Measurements from ENCODE around the gene TMEM238L. TPM values are rescaled to one million over a fixed set of nuclear protein-coding genes. Genes with fewer than 3 reads are reported as not detected.

The TMEM238L gene
- total and polyA plus RNA-seq, 3 donors from 2014 or later = not detected

DNA sequence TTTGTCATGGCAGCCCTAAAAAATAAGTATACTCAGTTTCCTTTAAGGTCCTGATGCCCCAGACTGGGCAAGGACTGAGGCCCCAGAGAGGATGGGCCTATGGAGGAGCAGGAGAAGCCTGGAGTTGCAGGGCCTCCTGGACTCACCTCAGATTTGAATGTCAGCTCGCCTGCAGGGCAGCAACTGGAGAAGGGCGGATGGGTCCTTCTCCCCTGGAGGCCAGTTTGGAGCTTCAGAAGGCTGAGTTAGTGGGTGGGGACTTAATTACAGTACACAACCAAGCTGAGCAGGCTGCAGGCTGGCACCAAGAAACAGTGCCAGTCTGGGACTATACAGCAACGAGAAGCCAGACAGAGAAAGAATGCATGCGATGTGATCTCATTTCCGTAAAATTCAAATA lies 27.8 kb upstream of the TMEM238L start:
- no peaks in the 10 kb centered on the region for H3K36me3 ChIP-seq (ENCODE audit: low read depth, missing control alignments)
- H3K4me1 ChIP-seq = peaks cover 25% of the 10 kb centered on the region
- no peak for TF ChIP-seq POLR2A (IDR thresholded peaks at IDR 0.05)
- TF ChIP-seq, protein P1, sequence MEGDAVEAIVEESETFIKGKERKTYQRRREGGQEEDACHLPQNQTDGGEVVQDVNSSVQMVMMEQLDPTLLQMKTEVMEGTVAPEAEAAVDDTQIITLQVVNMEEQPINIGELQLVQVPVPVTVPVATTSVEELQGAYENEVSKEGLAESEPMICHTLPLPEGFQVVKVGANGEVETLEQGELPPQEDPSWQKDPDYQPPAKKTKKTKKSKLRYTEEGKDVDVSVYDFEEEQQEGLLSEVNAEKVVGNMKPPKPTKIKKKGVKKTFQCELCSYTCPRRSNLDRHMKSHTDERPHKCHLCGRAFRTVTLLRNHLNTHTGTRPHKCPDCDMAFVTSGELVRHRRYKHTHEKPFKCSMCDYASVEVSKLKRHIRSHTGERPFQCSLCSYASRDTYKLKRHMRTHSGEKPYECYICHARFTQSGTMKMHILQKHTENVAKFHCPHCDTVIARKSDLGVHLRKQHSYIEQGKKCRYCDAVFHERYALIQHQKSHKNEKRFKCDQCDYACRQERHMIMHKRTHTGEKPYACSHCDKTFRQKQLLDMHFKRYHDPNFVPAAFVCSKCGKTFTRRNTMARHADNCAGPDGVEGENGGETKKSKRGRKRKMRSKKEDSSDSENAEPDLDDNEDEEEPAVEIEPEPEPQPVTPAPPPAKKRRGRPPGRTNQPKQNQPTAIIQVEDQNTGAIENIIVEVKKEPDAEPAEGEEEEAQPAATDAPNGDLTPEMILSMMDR (IDR thresholded peaks at IDR 0.05) = no peak
- no peak overlapping the region for H3K27ac ChIP-seq
- no peak overlapping the region for H3K4me3 ChIP-seq
- no peak for DNase-seq
- WGBS, 2 donors = 88 to 92% methylated on average over 4 to 5 of the region's 5 CpGs
- no peaks in the 10 kb centered on the region for H3K27me3 ChIP-seq
- intact Hi-C loops (cut with DNase I; ENCODE audit: low total_unique reads) = no loop called here
- no peaks in the 10 kb centered on the region for H3K9me3 ChIP-seq

- peak overlapping the region; percentile 73 to 74 for H3K27ac ChIP-seq
- no peak overlapping the region for H3K4me3 ChIP-seq
- H3K27me3 ChIP-seq = no peaks in the 10 kb centered on the region
- TF ChIP-seq POLR2A (IDR thresholded peaks at IDR 0.05) = no peak
- TF ChIP-seq, protein P1 (IDR thresholded peaks at IDR 0.05) = no peak
- 23 to 35% methylated on average over 5 of the region's 5 CpGs for WGBS, 2 donors
- DNase-seq = no peak
- intact Hi-C loops (cut with DNase I; ENCODE audit: low total_unique reads) = no loop called here
- H3K9me3 ChIP-seq = no peaks in the 10 kb centered on the region
- no peaks in the 10 kb centered on the region for H3K36me3 ChIP-seq (ENCODE audit: low read depth, missing control alignments)
- peaks cover 25% of the 10 kb centered on the region for H3K4me1 ChIP-seq
These were observed 24.1 kb upstream of the TMEM238L start for GRCh38 chr17:10827898-10828552.

GRCh38 chr17:10824874-10825273 lies 21.0 kb upstream of the TMEM238L start:
- Histone ChIP-seq H3K27me3 (no peaks in the 10 kb centered on the region), H3K9me3 (no peaks in the 10 kb centered on the region), H3K4me1 (peaks cover 34% of the 10 kb centered on the region), H3K27ac (no peak overlapping the region), H3K4me3 (no peak overlapping the region), H3K36me3 (ENCODE audit: low read depth, missing control alignments) (no peaks in the 10 kb centered on the region)
- DNase-seq = no peak
- WGBS, 2 donors = 68 to 84% methylated on average over 5 to 7 of the region's 7 CpGs
- intact Hi-C loops (cut with DNase I; ENCODE audit: low total_unique reads) = no loop called here
- no peak for TF ChIP-seq POLR2A (IDR thresholded peaks at IDR 0.05)
- TF ChIP-seq, protein P1 (IDR thresholded peaks at IDR 0.05) = no peak

DNA sequence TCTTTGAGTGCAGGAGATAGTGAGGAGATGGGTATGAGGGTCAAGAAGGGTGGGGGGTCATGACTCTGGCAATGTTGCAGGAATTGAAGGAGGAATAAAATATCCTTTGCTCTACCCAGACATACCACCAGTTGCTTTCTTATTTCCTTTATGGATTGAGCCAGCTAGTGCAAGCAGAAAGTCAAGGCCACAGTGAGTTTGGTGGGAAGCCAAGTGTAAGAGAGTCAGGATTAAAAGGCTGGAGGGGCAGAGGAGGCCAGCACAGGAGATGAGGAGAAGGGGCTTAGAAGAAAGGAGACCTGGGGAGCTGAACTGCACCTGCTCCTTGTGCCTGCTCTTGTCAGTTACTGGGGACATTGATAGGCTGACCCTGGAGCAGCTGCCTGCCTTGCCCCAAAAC lies 17.9 kb upstream of the TMEM238L start:
- H3K9me3 ChIP-seq = no peaks in the 10 kb centered on the region
- H3K27ac ChIP-seq = no peak overlapping the region
- intact Hi-C loops (cut with DNase I; ENCODE audit: low total_unique reads) = no loop called here
- peaks cover 13% of the 10 kb centered on the region for H3K4me1 ChIP-seq
- TF ChIP-seq POLR2A (IDR thresholded peaks at IDR 0.05) = no peak
- TF ChIP-seq, protein P1 (IDR thresholded peaks at IDR 0.05) = no peak
- H3K36me3 ChIP-seq (ENCODE audit: low read depth, missing control alignments) = no peaks in the 10 kb centered on the region
- H3K4me3 ChIP-seq = no peak overlapping the region
- DNase-seq = peak; percentile 76
- H3K27me3 ChIP-seq = no peaks in the 10 kb centered on the region

- intact Hi-C loops (cut with DNase I; ENCODE audit: low total_unique reads) = no loop called here
These were observed 17.2 kb upstream of the TMEM238L start for GRCh38 chr17:10821054-10821453.

More at GRCh38 chr17:10821054-10821453, 17.2 kb upstream of the TMEM238L start:
- Histone ChIP-seq H3K9me3 (no peaks in the 10 kb centered on the region), H3K27me3 (no peaks in the 10 kb centered on the region), H3K4me3 (no peak overlapping the region), H3K4me1 (peaks cover 13% of the 10 kb centered on the region), H3K36me3 (ENCODE audit: low read depth, missing control alignments) (no peaks in the 10 kb centered on the region), H3K27ac (no peak overlapping the region)
- DNase-seq = no peak
- 60 to 71% methylated on average over 4 of the region's 4 CpGs for WGBS, 2 donors
- TF ChIP-seq, protein P1 (IDR thresholded peaks at IDR 0.05) = no peak
- TF ChIP-seq POLR2A (IDR thresholded peaks at IDR 0.05) = no peak
